Panc1 (cell line): ENCODE measurements around the gene VAMP5. TPM values are rescaled to one million over a fixed set of nuclear protein-coding genes. Genes with fewer than 3 reads are reported as not detected.

Experiments
- ATAC-seq: fragments of 200-7000 bp; cut with Tn5 transposase; 2 replicates; pipeline ENCODE4 v1.9.1; 2020; ENCODE audit warnings: mild to moderate bottlenecking, moderate library complexity
- BruUV-seq: library from RNA; stranded (reverse); fragments of 400-500 nt; replicated peaks from 2 replicates; lab custom pipeline; 2021; lab: Mats Ljungman, UMichigan
- CTCF ChIA-PET: fragments of 300-600 bp; sonication (Branson Sonifier 250); formaldehyde crosslinking; loops from one replicate; lab custom pipeline; 2022; ENCODE audit warnings: antibody characterized with exemption; lab: Charles Lee
- POLR2A ChIA-PET: fragments of 300-600 bp; sonication (Branson Sonifier 250); formaldehyde crosslinking; loops from one replicate; lab custom pipeline; 2022; ENCODE audit warnings: antibody characterized with exemption; lab: Charles Lee
- DNase-seq: peaks from one replicate; pipeline ENCODE4 v3.0.0-alpha.2; 2010; ENCODE audit warnings: low read depth, low spot score
- H3K27ac ChIP-seq: 2 replicates; pipeline ENCODE4 v1.5.1; 2011; ENCODE audit warnings: mild to moderate bottlenecking, low read length, inconsistent platforms
- H3K27me3 ChIP-seq: fragments of 200-500 bp; sonication (Bioruptor generic); 2 replicates; pipeline ENCODE4 v1.6.0; 2014; ENCODE audit warnings: low read length, inconsistent platforms; ENCODE audit not compliant: control insufficient read depth, insufficient read depth
- H3K36me3 ChIP-seq: fragments of 200-500 bp; sonication (Bioruptor generic); 2 replicates; pipeline ENCODE4 v1.5.1; 2014; ENCODE audit warnings: inconsistent platforms, mild to moderate bottlenecking, low read length, moderate library complexity; ENCODE audit not compliant: control insufficient read depth, insufficient read depth
- H3K4me1 ChIP-seq: 2 replicates; pipeline ENCODE4 v1.5.1; 2011; ENCODE audit warnings: inconsistent platforms, mild to moderate bottlenecking, low read length, moderate library complexity; ENCODE audit not compliant: control insufficient read depth, insufficient read depth
- H3K4me3 ChIP-seq, 2 experiments: 2 replicates each; pipeline ENCODE4 v1.5.1; 2011 to 2012; ENCODE audit warnings: low read depth in 2 of 2, low read length in 2 of 2, mild to moderate bottlenecking in 2 of 2, inconsistent platforms in 1 of 2, moderate library complexity in 1 of 2
- H3K9me3 ChIP-seq: fragments of 200-500 bp; sonication (Bioruptor generic); 2 replicates; pipeline ENCODE4 v1.5.1; 2014; ENCODE audit warnings: low read depth, mild to moderate bottlenecking, inconsistent platforms, low read length, moderate library complexity; ENCODE audit not compliant: control insufficient read depth, insufficient read depth
- CTCF ChIP-seq: fragments of 450-650 bp; IDR thresholded peaks from 2 replicates; pipeline ENCODE4 v1.5.1; 2017; ENCODE audit warnings: mild to moderate bottlenecking
- POLR2AphosphoS5 ChIP-seq: IDR thresholded peaks from 2 replicates; pipeline ENCODE4 v1.6.1; 2012; ENCODE audit warnings: mild to moderate bottlenecking, low read depth, low read length, moderate library complexity
- REST ChIP-seq, 2 experiments: IDR thresholded peaks; 2 replicates each; pipeline ENCODE4 v1.6.1; 2011 to 2012; ENCODE audit warnings: low read depth in 2 of 2, control low read depth in 1 of 2, low read length in 1 of 2, mild to moderate bottlenecking in 1 of 2, moderate library complexity in 1 of 2; ENCODE audit not compliant: insufficient read depth in 1 of 2
- SIN3A ChIP-seq: IDR thresholded peaks from 2 replicates; pipeline ENCODE4 v1.6.1; 2012; ENCODE audit warnings: low read depth, mild to moderate bottlenecking, low read length, moderate library complexity, borderline replicate concordance; ENCODE audit not compliant: insufficient read depth
- TCF7L2 ChIP-seq: IDR thresholded peaks from 2 replicates; pipeline ENCODE4 v1.6.1; 2011; ENCODE audit warnings: mild to moderate bottlenecking, low read depth, low read length, inconsistent platforms
- in situ Hi-C: cut with HindIII; loops from 2 replicates; pipeline ENCODE4 v1.10.0; 2016; ENCODE audit warnings: low sequenced_read_pairs, low pct_unique_long_range_greater_than_20kb
- intact Hi-C: fragments of 100-400 bp; cut with micrococcal nuclease; formaldehyde crosslinking; loops from one replicate; pipeline ENCODE4 v1.10.0; 2022; ENCODE audit not compliant: unreplicated experiment
- total RNA-seq: library from RNA; stranded (reverse); gene quantifications from one replicate; pipeline ENCODE4 v1.2.1, GENCODE V29; 2021; ENCODE audit not compliant: unreplicated experiment

VAMP5 gene
- total RNA-seq, 1 experiment from 2014 or later = 21.3 TPM

GRCh38 chr2:85594715-85595300, 10.6 kb downstream of the VAMP5 start:
- Histone ChIP-seq H3K9me3 (no peaks in the 10 kb centered on the region), H3K4me3 (peak overlapping the region; percentile 91 to 99), H3K4me1 (peaks cover 24% of the 10 kb centered on the region), H3K27me3 (no peaks in the 10 kb centered on the region), H3K36me3 (peaks cover 2% of the 10 kb centered on the region; the same call in 1 of the 2 replicates), H3K27ac (peak overlapping the region; percentile 96)
- in situ Hi-C loops (no loop called here), intact Hi-C loops (no loop called here)
- ATAC-seq = no peak; the same call in 1 of the 2 replicates
- POLR2A ChIA-PET = interaction anchor here (0.5 to 1.2 kb wide), 6 partner anchors 8 to 228 kb away, joined by 3 to 14 read pairs (median 4); no protein-coding TSS in a partner anchor
- CTCF ChIA-PET = no interaction called here
- no peak for DNase-seq
- TF ChIP-seq TCF7L2 (no peak), POLR2AphosphoS5 (no peak), CTCF (no peak), REST (IDR thresholded peaks at IDR 0.05; ENCODE audit: insufficient read depth in 1 of 2, low read depth in 2 of 2, low read length in 1 of 2) (no peak), SIN3A (no peak)
- BruUV-seq = TSS peak; percentile 89

GRCh38 chr2:85595301-85596025, 11.2 kb downstream of the VAMP5 start, which contains the start of gene RNF181:
TSS of gene RNF181 (plus strand) at chr2:85595745. CDS start at chr2:85595764, 19 bp downstream.
- Histone ChIP-seq H3K4me3 (peak within 1 kb of the TSS; percentile 91 to 99), H3K4me1 (peaks cover 31% of the 10 kb centered on the region), H3K27ac (peak within 1 kb of the TSS; percentile 96), H3K36me3 (peaks cover 2% of the 10 kb centered on the region; the same call in 1 of the 2 replicates), H3K27me3 (no peaks in the 10 kb centered on the region), H3K9me3 (no peaks in the 10 kb centered on the region)
- TF ChIP-seq TCF7L2 (no peak), POLR2AphosphoS5 (peak; percentile 92), SIN3A (no peak; the same call in 1 of the 2 replicates)
- in situ Hi-C loops (no loop called here), intact Hi-C loops (no loop called here)
- POLR2A ChIA-PET = interaction anchor here (0.5 to 1.2 kb wide), 5 partner anchors 8 to 229 kb away, joined by 3 to 14 read pairs (median 4); no protein-coding TSS in a partner anchor
- CTCF ChIA-PET = no interaction called here
- peak; percentile 95 for DNase-seq
- peak; percentile 98 for ATAC-seq
- no TSS peak for BruUV-seq
